GM13977 (cell line): ENCODE data around the gene AGRP.
A peak's percentile ranks its signal among the peaks of the same experiment; 100 is the strongest.

ENCODE experiments used
- DNase-seq: peaks from one replicate; pipeline ENCODE4 v3.0.0; 2012; ENCODE audit warnings: low spot score
- in situ Hi-C: fragments of 300-500 bp; cut with MboI; formaldehyde crosslinking; loops from one replicate; pipeline ENCODE4 v1.12.0; 2022; ENCODE audit warnings: low sequenced_read_pairs, low pct_unique_long_range_greater_than_20kb, mixed read lengths, inconsistent platforms; ENCODE audit not compliant: unreplicated experiment
- TF ChIP-seq, protein P1 (sequence below): IDR thresholded peaks from 2 replicates; pipeline ENCODE4 v1.5.1; 2012; ENCODE audit warnings: mild to moderate bottlenecking, control low read depth; ENCODE audit not compliant: insufficient read depth; ENCODE audit errors: extremely low read depth, missing control alignments

The AGRP gene

DNA sequence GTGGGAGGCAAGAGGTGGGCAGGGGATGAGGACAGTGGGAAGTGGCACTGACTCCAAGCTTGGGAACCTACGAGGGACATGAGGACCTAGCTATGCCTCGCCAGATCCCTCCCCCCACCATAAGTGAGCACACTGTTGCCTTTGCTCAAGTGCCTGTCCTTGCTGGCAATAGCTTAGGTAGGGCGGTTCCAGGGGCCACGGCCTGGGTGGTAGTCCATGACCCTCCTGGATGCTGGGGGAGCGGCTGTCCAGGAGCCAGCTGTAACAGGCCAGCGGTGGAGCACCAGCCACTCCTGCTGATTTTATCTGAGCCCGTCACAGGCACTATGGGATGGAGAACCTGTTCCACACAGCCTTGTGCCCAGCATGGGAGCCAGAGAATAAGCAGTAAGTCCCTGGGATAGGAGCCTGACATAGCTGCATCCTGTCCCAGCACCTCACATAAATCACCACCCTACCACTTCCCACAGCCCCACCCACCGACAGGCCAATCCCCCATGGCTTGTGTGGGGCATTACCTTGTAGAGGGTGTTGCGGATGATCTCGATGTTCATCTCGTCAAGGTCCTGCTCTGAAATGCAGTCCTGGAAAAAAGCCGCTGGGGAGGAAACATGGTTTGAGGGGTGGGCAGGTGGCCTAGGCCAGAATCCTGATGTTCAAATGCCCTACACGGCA is 40.6 kb downstream of the AGRP start:
- DNase-seq: no peak
- TF ChIP-seq, protein P1, sequence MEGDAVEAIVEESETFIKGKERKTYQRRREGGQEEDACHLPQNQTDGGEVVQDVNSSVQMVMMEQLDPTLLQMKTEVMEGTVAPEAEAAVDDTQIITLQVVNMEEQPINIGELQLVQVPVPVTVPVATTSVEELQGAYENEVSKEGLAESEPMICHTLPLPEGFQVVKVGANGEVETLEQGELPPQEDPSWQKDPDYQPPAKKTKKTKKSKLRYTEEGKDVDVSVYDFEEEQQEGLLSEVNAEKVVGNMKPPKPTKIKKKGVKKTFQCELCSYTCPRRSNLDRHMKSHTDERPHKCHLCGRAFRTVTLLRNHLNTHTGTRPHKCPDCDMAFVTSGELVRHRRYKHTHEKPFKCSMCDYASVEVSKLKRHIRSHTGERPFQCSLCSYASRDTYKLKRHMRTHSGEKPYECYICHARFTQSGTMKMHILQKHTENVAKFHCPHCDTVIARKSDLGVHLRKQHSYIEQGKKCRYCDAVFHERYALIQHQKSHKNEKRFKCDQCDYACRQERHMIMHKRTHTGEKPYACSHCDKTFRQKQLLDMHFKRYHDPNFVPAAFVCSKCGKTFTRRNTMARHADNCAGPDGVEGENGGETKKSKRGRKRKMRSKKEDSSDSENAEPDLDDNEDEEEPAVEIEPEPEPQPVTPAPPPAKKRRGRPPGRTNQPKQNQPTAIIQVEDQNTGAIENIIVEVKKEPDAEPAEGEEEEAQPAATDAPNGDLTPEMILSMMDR: no peak
- in situ Hi-C loops: no loop called here

DNA sequence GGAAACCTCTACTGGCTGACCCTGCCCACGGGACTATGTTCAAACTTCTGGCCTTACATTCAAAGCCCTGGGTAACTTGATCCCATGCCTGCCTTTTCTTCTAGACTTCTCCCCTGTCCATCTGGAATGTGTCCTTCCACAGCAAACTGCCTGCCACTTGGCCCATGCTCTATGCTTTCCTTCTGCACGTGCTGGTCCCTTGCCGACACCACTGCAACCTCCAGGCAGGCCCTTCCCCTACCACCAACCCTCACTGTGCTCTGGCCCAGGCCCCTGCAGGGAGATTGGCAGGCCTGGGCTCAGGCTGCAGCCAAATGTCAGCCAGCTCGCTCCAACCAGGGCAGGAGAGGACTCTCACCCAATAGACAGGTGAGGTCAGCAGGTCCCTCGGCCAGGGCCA is 41.4 kb downstream of the AGRP start:
- TF ChIP-seq, protein P1: no peak
- in situ Hi-C loops: no loop called here

DNA sequence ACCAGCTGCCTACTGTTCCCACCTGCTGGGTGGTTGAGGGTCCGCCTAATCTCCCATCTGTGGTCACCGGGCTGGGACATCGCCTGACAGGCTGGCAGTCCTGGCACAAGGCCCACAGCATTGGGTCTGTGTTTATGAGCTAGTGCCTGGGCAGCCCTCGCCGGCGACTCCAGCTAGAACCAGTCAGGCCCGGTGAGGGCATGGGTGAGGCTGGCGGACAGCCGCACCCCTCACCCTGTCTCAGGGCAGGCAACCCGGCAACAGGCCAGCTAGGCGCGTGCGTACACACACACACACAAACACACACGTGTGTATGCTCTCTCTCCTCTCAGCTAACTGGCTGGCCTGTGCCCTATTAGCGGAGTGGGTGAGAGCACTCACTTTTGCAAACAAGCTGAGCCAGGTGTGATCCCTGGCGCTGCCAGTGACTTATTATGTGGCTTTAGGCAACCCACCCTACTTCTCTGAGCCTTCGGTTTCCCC is 42.0 kb downstream of the AGRP start:
- in situ Hi-C loops: no loop called here
- TF ChIP-seq, protein P1: no peak
- DNase-seq: no peak

More for the DNA sequence above, 41.4 kb downstream of the AGRP start:
- no peak for DNase-seq

DNA sequence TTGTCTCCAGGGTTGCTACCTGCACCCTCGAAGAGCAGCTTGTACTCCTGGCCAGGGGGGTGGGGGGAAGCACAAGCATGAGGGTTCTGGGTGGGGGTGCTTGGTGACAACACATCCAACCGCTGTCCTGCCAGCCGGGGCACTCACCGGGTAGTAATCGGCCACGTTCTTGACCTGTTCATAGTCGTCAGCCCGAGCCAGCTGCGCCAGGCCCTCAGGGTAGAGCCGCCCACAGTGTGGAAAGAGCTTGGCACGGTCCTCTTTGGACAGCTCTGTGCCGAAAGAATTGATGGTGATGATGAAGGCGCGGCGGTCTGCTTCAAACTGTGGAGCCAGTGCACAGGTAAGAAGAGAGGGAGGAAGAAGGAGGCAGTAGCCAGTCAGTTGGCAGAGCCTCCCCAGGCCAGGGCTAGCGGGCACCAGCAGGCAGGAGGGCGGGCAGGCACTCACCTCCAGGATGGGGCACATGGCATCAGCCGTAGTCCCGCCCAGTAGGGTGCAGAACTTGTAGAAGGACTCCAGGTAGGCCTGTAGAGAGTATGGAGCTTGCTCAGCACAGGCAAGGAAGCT is 44.4 kb downstream of the AGRP start:
- TF ChIP-seq, protein P1: no peak
- no peak for DNase-seq
- in situ Hi-C loops: no loop called here

DNA sequence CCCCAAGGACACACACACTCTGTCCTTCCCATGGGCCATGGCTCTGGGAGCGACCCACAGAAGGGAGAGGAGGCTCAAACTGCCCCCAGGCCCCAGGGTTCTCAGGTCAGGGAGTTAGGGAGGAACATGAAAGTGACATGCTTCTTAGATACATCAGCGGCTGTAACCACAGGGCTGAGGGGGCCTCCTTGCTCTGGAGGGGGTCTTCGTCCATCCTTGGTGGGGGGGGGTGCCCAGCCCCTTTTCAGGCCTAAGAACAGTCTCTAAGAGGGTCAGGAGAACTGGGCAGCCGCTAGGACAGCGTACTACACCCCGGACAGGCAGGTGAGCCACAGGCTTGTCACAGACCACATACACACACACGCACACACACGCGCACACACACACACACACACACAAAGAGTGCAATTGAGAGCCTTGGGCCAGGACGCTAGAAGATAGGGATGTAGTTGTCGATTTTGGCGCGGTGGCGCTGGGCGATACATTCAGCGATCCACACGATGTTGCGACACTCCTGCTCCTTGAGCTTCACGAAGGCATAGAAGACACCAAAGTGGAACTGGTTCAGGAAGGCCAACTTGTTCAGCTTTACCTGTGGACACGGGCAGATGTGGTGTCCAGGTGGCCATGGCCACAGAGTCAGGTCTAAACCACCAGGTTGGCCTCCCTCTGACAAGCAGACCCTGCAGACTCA is 45.1 kb downstream of the AGRP start:
- no peak for DNase-seq
- in situ Hi-C loops: no loop called here
- TF ChIP-seq, protein P1: no peak

DNA sequence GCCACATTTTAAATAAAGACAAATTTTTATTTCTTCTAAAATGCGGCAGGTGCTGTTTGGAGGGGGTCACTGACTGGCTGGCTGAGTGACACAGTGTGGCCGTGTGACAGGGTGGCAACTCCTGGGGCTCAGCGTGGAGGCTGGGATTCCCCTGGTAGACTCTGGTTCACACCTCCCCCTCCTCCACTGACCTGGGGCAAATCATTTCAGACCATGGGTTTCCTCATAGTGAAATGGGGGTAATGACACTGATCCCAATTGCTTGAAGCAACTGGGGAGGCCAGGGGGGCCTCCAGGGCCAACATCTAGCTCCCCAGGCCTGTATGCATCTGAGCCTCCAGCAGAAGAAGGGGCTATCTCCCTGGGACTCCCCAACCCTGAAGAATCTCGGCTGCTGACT is 45.8 kb downstream of the AGRP start:
- in situ Hi-C loops: no loop called here
- peak; percentile 65 for DNase-seq
- TF ChIP-seq, protein P1: no peak
